Ovary (tissue), 9 donors: ENCODE measurements around the gene DOK6. TPM values are rescaled to one million over a fixed set of nuclear protein-coding genes. Genes with fewer than 3 reads are reported as not detected.

Source experiments
- DNase-seq, 5 donors: peaks; one replicate each; pipeline ENCODE4 v3.0.0-alpha.2; 2019 to 2020
- H3K27ac ChIP-seq, 2 donors: fragments of 200-600 bp; one replicate each; pipeline versions ENCODE4 v1.5.1 to v1.8.0; 2019 to 2022
- H3K27me3 ChIP-seq: fragments of 200-600 bp; one replicate; pipeline ENCODE4 v1.8.0; 2022
- H3K36me3 ChIP-seq: fragments of 200-600 bp; sonication (generic); one replicate; pipeline ENCODE4 v1.5.1; 2019
- H3K4me1 ChIP-seq: one replicate; pipeline ENCODE4 v1.8.1; 2013; ENCODE audit warnings: mild to moderate bottlenecking, moderate library complexity; ENCODE audit not compliant: insufficient read depth
- H3K4me3 ChIP-seq: fragments of 200-600 bp; sonication (generic); one replicate; pipeline ENCODE4 v1.5.1; 2017
- H3K9me3 ChIP-seq, 2 donors: fragments of 200-600 bp in 1 of 2; sonication (generic) in 1 of 2; one replicate each; pipeline versions ENCODE4 v1.5.1 to v1.8.1; 2013 to 2019; ENCODE audit warnings: mild to moderate bottlenecking in 1 of 2, moderate library complexity in 1 of 2
- EP300 ChIP-seq: sonication (generic); formaldehyde crosslinking; IDR thresholded peaks from one replicate; pipeline ENCODE4 v1.6.1; 2017; ENCODE audit warnings: antibody characterized with exemption
- POLR2A ChIP-seq: fragments of 450-650 bp; IDR thresholded peaks from one replicate; pipeline ENCODE4 v1.6.1; 2017; ENCODE audit warnings: antibody characterized with exemption, mild to moderate bottlenecking, moderate library complexity
- WGBS, 3 donors: extraction: QIAGEN DNeasy Blood & Tissue Kit in 1 of 3; methylation state at CpG; one replicate each; pipeline versions ENCODE4 v1.1.5 to v1.1.7; 2013 to 2017; 5-methylcytosine and 5-hydroxymethylcytosine counted together
- intact Hi-C, 4 donors: fragments of 100-400 bp; cut with DNase I; formaldehyde crosslinking; loops; one replicate each; pipeline versions ENCODE4 v1.11.0 to v1.15.1; 2022 to 2023
- polyA plus RNA-seq, 2 donors: library from polyadenylated mRNA; stranded (reverse); fragments of 200-250 nt in 1 of 2; fragments of 350-450 nt in 1 of 2; fragmentation: Illumina TruSeq in 1 of 2; extraction: RNeasy Lipid Tissue Mini Kit (QIAGEN cat#74804) in 1 of 2; gene quantifications; one replicate each; pipeline ENCODE4 v1.2.3, GENCODE V29; 2013 to 2014
- total RNA-seq, 7 donors: library from RNA; depleted of rRNA in 2 of 7; stranded (reverse); fragments of >200 nt in 2 of 7; fragmentation: NEBNext Ultra II Directional in 3 of 7; extraction: Animal tissue kit (Norgen Biotek cat#: 25700) in 3 of 7; gene quantifications; one replicate each; pipeline versions ENCODE4 v1.1.0 to v1.2.4, GENCODE V29; 2016 to 2023
- TF ChIP-seq, protein P1 (sequence below), 3 donors: fragments of 450-650 bp in 2 of 3; fragments of 200-600 bp in 1 of 3; IDR thresholded peaks; one replicate each; pipeline versions ENCODE4 v1.5.1 to v1.8.0; 2016 to 2022; ENCODE audit warnings: antibody characterized with exemption in 3 of 3, mild to moderate bottlenecking in 1 of 3
- donor health status: DM: no; HTN: no; CAD: no; lungs with moderate emphysema.
- donor health status: DM: no; HTN: no; CAD: no.
- donor health status: Bipolar disorder and iron deficiency.
- donor health status: DM: yes; HTN: yes; CAD: no.
- donor health status: DM: no; HTN: no; CAD: no.
- donor health status: DM: yes; HTN: yes; CAD: no.

DOK6 gene
- total and polyA plus RNA-seq, 9 donors, result 1.3 to 4.4 (median 2.8) TPM

DNA sequence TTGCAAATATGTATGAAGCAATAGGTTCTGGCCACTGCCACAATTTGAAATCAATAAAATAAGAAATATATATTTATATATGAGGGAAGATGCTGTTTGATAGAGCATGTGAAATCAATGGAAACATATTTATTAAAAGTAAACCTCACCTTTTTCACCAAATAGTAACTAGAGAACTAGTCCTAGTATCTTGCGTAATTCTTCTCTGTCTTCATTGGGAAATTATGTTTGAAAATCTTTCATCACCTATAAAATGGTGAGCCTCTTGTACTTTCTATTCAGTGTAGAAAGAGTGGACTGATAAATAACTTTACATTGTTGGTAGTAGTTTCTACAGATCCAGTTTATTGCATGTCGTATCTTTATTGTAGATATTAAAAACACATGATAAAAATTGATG, 444.0 kb downstream of the DOK6 start:
- DNase-seq, result no peak
- Histone ChIP-seq H3K4me1 (peaks cover 3% of the 10 kb centered on the region), H3K9me3 (no peaks in the 10 kb centered on the region), H3K27me3 (no peaks in the 10 kb centered on the region), H3K36me3 (no peaks in the 10 kb centered on the region), H3K27ac (no peak overlapping the region), H3K4me3 (no peak overlapping the region)
- WGBS, 3 donors, result 91 to 95% (median 95%) methylated on average over 2 of the region's 2 CpGs
- TF ChIP-seq, protein P1, sequence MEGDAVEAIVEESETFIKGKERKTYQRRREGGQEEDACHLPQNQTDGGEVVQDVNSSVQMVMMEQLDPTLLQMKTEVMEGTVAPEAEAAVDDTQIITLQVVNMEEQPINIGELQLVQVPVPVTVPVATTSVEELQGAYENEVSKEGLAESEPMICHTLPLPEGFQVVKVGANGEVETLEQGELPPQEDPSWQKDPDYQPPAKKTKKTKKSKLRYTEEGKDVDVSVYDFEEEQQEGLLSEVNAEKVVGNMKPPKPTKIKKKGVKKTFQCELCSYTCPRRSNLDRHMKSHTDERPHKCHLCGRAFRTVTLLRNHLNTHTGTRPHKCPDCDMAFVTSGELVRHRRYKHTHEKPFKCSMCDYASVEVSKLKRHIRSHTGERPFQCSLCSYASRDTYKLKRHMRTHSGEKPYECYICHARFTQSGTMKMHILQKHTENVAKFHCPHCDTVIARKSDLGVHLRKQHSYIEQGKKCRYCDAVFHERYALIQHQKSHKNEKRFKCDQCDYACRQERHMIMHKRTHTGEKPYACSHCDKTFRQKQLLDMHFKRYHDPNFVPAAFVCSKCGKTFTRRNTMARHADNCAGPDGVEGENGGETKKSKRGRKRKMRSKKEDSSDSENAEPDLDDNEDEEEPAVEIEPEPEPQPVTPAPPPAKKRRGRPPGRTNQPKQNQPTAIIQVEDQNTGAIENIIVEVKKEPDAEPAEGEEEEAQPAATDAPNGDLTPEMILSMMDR (IDR thresholded peaks at IDR 0.05), result no peak
- TF ChIP-seq EP300, result no peak
- intact Hi-C loops, result no loop called here

DNA sequence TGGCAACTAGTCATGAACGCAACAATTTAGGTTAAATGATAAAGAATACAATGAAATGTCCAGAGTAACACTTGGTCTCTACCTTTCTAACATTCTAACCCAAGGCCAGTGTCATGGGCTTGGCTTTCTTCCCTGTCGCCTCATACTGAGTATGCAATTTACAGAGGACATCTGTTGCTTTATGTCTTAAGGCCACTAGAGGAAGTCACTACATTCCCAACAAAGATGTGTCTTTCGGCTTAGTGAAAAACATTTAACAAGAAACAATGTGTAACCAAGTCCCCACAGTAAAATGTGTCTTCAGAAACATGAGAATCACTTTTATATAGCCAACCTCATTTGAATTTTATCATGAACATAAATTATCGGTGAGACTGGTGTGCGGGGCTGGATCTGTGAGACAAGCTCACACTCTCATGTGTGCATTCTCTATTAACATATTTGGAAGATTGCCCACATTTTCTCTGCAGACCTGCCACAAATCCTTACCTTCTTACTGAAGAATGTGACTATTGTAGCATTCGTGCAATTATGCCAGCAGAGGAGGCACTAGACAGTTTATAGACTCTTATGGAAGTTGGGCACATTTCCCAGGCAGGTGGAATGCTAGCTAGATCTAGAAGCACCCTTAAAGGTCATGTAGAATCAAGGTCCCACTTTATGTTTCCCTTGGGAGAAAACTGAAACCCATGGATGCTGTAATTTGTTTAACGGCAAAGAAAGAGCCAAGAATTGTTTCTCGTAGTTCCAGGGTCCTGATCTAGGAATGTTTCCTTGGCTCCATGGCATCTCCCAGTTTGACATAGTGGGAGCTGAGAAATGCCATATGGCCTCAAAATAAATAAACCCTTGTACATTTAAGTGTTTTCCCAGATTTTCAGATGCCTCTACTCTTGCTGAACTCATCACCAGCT, 445.2 kb downstream of the DOK6 start:
- no peaks in the 10 kb centered on the region for H3K36me3 ChIP-seq
- no peaks in the 10 kb centered on the region for H3K27me3 ChIP-seq
- H3K4me3 ChIP-seq, result no peak overlapping the region
- WGBS, 3 donors, result 56 to 60% (median 57%) methylated on average over 8 of the region's 8 CpGs
- no peaks in the 10 kb centered on the region for H3K9me3 ChIP-seq
- no peak for DNase-seq
- TF ChIP-seq EP300 (no peak), POLR2A (no peak)
- TF ChIP-seq, protein P1 (IDR thresholded peaks at IDR 0.05), result no peak
- no peak overlapping the region for H3K27ac ChIP-seq
- H3K4me1 ChIP-seq, result peaks cover 3% of the 10 kb centered on the region
- intact Hi-C loops, result no loop called here

- TF ChIP-seq POLR2A, result no peak
- TF ChIP-seq EP300, result no peak
- TF ChIP-seq, protein P1 (IDR thresholded peaks at IDR 0.05), result no peak
- H3K4me3 ChIP-seq, result no peak overlapping the region
- intact Hi-C loops, result no loop called here
- DNase-seq, result no peak
- 48 to 67% (median 61%) methylated on average over 4 of the region's 4 CpGs for WGBS, 3 donors
- H3K4me1 ChIP-seq, result no peaks in the 10 kb centered on the region
- no peak overlapping the region for H3K27ac ChIP-seq
- no peaks in the 10 kb centered on the region for H3K36me3 ChIP-seq
- H3K9me3 ChIP-seq, result no peaks in the 10 kb centered on the region
- H3K27me3 ChIP-seq, result no peaks in the 10 kb centered on the region
Observed at GRCh38 chr18:69853051-69853450, 452.4 kb downstream of the DOK6 start.

- WGBS, 3 donors, result 90 to 97% (median 96%) methylated on average over 1 of the region's 1 CpG
Observed at GRCh38 chr18:69854455-69854854, 453.8 kb downstream of the DOK6 start.

More at GRCh38 chr18:69854455-69854854, 453.8 kb downstream of the DOK6 start:
- Histone ChIP-seq H3K9me3 (no peaks in the 10 kb centered on the region), H3K36me3 (no peaks in the 10 kb centered on the region), H3K27ac (no peak overlapping the region), H3K4me3 (no peak overlapping the region), H3K27me3 (no peaks in the 10 kb centered on the region), H3K4me1 (no peaks in the 10 kb centered on the region)
- intact Hi-C loops, result no loop called here
- DNase-seq, result no peak
- TF ChIP-seq, protein P1 (IDR thresholded peaks at IDR 0.05), result no peak
- TF ChIP-seq POLR2A (no peak), EP300 (no peak)
